Panc1 (cell line): ENCODE results near the gene CDC42EP5.

Experiments
- POLR2AphosphoS5 ChIP-seq: IDR thresholded peaks from 2 replicates; pipeline ENCODE4 v1.6.1; 2012; ENCODE audit warnings: mild to moderate bottlenecking, low read depth, low read length, moderate library complexity
- SIN3A ChIP-seq: IDR thresholded peaks from 2 replicates; pipeline ENCODE4 v1.6.1; 2012; ENCODE audit warnings: low read depth, mild to moderate bottlenecking, low read length, moderate library complexity, borderline replicate concordance; ENCODE audit not compliant: insufficient read depth
- TCF7L2 ChIP-seq: IDR thresholded peaks from 2 replicates; pipeline ENCODE4 v1.6.1; 2011; ENCODE audit warnings: mild to moderate bottlenecking, low read depth, low read length, inconsistent platforms
- TF ChIP-seq, protein P1 (sequence below): fragments of 450-650 bp; IDR thresholded peaks from 2 replicates; pipeline ENCODE4 v1.5.1; 2017; ENCODE audit warnings: mild to moderate bottlenecking
- TF ChIP-seq, protein P2 (sequence below), 2 experiments: IDR thresholded peaks; 2 replicates each; pipeline ENCODE4 v1.6.1; 2011 to 2012; ENCODE audit warnings: low read depth in 2 of 2, control low read depth in 1 of 2, low read length in 1 of 2, mild to moderate bottlenecking in 1 of 2, moderate library complexity in 1 of 2; ENCODE audit not compliant: insufficient read depth in 1 of 2

DNA sequence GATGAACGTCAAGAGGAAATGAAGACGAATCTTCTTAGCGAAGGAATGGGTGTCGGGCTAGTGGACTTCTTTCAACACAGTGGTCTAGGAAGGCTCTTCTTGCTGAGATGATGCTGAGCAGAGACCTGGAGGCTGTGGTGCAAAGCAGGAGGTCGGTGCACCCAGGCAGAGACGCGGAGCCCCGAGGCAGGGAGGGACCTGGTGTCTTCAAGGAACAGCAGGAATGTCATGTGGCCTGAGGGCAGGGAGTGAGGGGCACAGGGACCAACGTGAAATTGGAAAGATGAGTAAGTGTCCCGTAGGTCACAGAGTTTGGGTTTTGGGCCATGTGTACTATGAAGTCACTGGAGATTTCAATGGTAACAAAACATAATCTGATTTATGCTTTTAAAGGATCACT is 11.4 kb upstream of the CDC42EP5 start:
- TF ChIP-seq, protein P1, sequence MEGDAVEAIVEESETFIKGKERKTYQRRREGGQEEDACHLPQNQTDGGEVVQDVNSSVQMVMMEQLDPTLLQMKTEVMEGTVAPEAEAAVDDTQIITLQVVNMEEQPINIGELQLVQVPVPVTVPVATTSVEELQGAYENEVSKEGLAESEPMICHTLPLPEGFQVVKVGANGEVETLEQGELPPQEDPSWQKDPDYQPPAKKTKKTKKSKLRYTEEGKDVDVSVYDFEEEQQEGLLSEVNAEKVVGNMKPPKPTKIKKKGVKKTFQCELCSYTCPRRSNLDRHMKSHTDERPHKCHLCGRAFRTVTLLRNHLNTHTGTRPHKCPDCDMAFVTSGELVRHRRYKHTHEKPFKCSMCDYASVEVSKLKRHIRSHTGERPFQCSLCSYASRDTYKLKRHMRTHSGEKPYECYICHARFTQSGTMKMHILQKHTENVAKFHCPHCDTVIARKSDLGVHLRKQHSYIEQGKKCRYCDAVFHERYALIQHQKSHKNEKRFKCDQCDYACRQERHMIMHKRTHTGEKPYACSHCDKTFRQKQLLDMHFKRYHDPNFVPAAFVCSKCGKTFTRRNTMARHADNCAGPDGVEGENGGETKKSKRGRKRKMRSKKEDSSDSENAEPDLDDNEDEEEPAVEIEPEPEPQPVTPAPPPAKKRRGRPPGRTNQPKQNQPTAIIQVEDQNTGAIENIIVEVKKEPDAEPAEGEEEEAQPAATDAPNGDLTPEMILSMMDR, result no peak
- TF ChIP-seq POLR2AphosphoS5, result no peak
- no peak for TF ChIP-seq SIN3A
- TF ChIP-seq, protein P2, sequence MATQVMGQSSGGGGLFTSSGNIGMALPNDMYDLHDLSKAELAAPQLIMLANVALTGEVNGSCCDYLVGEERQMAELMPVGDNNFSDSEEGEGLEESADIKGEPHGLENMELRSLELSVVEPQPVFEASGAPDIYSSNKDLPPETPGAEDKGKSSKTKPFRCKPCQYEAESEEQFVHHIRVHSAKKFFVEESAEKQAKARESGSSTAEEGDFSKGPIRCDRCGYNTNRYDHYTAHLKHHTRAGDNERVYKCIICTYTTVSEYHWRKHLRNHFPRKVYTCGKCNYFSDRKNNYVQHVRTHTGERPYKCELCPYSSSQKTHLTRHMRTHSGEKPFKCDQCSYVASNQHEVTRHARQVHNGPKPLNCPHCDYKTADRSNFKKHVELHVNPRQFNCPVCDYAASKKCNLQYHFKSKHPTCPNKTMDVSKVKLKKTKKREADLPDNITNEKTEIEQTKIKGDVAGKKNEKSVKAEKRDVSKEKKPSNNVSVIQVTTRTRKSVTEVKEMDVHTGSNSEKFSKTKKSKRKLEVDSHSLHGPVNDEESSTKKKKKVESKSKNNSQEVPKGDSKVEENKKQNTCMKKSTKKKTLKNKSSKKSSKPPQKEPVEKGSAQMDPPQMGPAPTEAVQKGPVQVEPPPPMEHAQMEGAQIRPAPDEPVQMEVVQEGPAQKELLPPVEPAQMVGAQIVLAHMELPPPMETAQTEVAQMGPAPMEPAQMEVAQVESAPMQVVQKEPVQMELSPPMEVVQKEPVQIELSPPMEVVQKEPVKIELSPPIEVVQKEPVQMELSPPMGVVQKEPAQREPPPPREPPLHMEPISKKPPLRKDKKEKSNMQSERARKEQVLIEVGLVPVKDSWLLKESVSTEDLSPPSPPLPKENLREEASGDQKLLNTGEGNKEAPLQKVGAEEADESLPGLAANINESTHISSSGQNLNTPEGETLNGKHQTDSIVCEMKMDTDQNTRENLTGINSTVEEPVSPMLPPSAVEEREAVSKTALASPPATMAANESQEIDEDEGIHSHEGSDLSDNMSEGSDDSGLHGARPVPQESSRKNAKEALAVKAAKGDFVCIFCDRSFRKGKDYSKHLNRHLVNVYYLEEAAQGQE (IDR thresholded peaks at IDR 0.05; ENCODE audit: insufficient read depth in 1 of 2, low read depth in 2 of 2, low read length in 1 of 2), result no peak
- no peak for TF ChIP-seq TCF7L2
